NCI-H1048 (cell line): ENCODE results near the gene INPP5E.
"Not testable (repeated sequence)": the region's sequence is repeated elsewhere in the genome, so short reads cannot be mapped to it uniquely, and the experiment has no call there.

Experiments
- DNase-seq: peaks from one replicate; lab custom pipeline; 2025; lab: John Stamatoyannopoulos, UW

Gene INPP5E

GRCh38 chr9:136426787-136427186, 12.9 kb downstream of the INPP5E start:
- DNase-seq = no peak

GRCh38 chr9:136425367-136425766, 14.3 kb downstream of the INPP5E start:
- DNase-seq = not testable (repeated sequence)

GRCh38 chr9:136424750-136425362, 14.8 kb downstream of the INPP5E start:
- no peak for DNase-seq

DNA sequence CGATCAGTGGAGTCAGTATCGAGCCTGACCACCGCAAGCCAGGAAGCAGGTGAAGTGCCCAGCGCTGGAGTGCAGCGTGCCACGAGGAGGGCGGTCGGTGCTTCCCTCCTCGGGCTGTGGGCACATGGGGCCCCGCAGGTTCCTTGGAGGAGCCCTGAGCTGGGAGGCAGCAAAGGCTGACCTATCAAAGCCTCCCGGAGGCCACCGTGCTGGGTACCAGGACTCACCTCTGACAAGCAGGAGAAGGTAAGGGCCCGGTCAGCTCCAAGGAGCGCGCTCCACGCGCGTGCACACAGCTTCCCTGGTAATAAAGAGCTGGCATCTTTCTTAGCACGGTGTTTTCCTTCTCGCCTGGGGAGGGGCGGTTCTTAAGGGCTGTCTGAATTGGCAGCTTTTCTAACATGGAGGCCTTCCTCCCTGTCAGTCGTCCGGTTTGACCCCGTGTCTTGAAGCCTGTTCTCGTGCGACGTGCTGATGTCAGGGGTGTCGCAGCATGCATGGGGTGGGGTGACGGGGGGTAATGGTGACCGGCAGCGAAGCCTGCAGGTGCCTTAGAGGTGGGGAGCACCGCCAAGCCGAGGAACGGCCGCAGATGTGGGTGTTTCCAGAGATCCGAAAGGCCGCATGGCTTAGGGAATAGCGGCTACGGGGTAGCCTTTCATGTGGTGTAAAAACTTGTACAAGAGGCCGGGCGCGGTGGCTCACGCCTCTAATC, 16.1 kb downstream of the INPP5E start:
- no peak for DNase-seq

GRCh38 chr9:136422876-136423275, 16.8 kb downstream of the INPP5E start:
- no peak for DNase-seq

- no peak for DNase-seq
These were observed 17.9 kb downstream of the INPP5E start for GRCh38 chr9:136421791-136422190.

- no peak for DNase-seq
These were observed 20.6 kb downstream of the INPP5E start for GRCh38 chr9:136419092-136419420.

GRCh38 chr9:136418182-136419091, 21.2 kb downstream of the INPP5E start:
- no peak for DNase-seq

- no peak for DNase-seq
These were observed 22.7 kb downstream of the INPP5E start for GRCh38 chr9:136416914-136417313.

- DNase-seq = no peak
These were observed 23.2 kb downstream of the INPP5E start for GRCh38 chr9:136416427-136416826.

GRCh38 chr9:136412962-136413361, 26.7 kb downstream of the INPP5E start:
- DNase-seq = no peak

DNA sequence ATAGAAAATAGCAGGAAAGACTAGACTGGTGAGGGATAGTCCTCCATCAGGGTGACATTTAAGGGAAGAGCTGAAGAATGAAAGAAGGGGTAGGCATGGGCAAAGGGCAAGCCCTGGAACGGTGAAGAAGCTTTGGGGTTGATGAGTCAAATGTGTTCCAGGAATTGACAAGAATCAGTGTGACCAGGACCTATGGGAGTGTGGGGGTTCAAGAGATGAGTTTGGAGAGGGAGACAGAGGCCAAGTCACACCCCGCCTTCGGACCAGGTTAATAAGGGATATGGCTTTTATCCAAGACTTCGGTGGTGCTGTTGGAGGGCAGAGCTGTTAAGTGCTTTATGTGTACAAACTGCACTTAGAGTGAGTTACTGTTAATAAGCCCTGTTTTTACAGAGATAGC, 28.3 kb downstream of the INPP5E start:
- no peak for DNase-seq

DNA sequence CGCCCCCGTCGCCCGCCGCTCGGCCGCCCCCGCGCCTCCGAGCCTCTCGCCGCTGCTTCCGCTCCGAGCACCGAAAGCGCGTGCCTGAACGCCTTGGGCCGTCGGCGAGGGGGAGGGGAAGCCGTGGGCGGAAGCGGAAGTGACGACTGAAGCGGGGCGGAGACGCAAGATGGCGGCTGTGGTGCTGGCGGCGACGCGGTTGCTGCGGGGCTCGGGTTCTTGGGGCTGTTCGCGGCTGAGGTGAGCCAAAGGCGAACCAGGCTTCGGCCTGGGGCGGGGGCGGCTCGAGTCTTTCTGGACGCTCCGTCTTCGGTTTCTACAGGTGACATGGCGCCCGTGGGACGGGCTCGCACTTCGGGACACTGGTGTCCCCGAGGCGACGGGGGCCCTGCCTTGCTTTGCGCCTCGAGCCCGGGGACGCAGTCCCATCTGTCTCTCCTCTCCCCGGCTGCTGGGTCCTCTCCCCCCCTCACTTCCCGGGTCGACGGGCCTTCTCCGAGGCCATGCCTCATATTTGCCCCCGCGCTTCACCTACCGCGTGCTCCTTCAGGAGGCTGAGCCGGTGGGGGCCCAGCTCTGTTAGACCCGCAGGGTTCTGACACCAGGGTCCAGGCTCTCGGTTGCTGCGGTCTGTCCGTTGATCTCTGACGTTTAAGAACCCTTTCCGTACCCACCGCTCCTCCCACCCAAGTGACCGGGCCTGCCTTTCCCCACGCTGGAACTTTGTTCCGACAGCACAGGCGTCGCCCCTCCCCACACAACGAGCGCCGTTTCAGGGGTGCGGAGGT, 29.0 kb downstream of the INPP5E start, which contains the start of the genes ENTR1 and PMPCA:
ENTR1 (minus strand) TSS at position 115 of the 788 bp plus-strand sequence. CDS start 217 bp downstream, outside the sequence.
PMPCA (plus strand) TSS at position 159 of the 788 bp plus-strand sequence; CDS start at position 170, 11 bp downstream.
- DNase-seq = peak; percentile 75

- no peak for DNase-seq
These were observed 29.8 kb downstream of the INPP5E start for GRCh38 chr9:136409557-136410455.

GRCh38 chr9:136407911-136408310, 31.7 kb downstream of the INPP5E start:
- DNase-seq = no peak

DNA sequence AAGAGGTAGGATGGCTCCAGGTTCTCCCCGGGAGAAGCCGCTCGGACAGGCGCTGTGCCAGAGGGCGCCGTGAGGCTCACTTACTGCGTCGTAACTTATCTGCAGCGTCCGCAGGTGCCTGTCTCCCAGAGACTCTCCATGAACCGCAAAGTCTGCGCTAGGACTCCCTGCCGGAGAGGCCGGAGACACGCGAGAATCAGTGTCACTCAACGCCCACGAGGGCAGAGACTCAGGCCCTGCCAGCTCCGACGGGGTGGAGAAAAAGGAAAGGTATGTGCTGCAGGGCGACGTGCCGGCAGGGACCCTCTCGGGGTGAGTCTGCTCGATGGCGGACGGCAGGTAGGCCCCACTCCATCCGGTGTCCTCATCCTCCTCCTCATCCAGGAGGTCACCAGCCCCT, 32.6 kb downstream of the INPP5E start:
- not testable (repeated sequence) for DNase-seq

- DNase-seq = not testable (repeated sequence)
These were observed 33.7 kb downstream of the INPP5E start for GRCh38 chr9:136405904-136406303.

DNA sequence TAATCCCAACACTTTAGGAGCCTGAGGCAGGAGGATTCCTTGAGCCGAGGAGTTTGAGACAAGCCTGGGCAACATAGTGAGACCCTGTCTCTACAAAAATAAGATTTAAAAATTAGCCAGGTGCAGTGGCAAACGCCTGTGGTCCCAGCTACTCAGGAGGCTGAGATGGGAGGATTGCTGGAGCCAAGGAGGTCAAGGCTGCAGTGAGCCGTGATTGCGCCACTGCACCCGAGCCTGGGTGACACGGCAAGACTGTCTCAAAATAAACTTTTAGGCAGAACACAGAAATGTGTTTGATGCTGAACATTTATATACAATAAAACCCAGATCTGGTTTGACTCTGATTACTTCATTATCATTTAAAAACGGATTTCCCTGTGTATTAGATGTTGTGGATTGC, 34.2 kb downstream of the INPP5E start:
- no peak for DNase-seq

- DNase-seq = no peak
These were observed 34.9 kb downstream of the INPP5E start for GRCh38 chr9:136404801-136405136.

DNA sequence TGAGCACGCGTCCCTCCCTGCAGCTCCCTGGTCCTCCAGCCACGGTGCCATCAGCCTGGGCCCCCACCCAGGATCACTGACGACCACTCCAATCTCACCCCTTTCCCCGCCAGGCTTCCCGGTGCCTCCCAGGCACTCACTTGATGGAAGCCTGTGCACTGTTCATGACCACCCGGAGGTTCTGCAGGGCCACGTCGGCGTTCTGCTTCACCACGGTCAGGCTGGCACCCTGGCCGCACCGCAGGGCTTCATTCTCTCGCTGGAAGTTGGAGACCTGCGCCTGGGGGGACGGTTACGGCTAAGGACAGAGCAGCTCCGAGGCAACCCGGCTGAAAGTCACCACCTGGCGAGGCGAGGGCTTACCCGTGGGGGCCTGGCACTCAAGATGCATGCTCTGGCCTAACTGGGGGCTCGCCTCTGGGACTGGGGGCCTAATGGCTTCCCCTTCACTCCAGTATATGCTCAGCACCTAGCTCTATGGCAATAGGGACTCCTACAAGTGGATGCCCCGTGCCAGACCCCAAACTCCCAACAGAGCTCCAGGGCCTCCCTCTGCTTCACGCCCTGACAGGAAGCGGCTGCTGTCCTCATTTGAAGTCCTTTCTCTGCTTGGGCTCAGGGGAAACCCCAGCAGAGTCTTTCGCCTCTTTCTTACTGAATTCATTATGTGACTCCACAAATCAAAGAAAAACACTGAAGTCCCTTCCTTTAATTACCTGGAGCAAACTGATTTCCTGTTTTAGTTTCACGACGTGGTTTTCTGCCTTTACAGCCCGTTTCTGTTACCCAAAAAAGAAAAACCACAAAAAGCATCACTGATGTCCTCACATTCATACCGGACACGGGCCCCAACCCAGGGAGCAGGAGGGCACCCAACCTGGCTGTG, 35.5 kb downstream of the INPP5E start:
- no peak for DNase-seq
